NCI-H526 treated with DMSO at 0.1 percent for 48 hours (cell line): ENCODE measurements around the gene HBA1.
"Not testable (repeated sequence)": the region's sequence is repeated elsewhere in the genome, so short reads cannot be mapped to it uniquely, and the experiment has no call there.

Experiments used
- DNase-seq: peaks from one replicate; lab custom pipeline; 2025; lab: John Stamatoyannopoulos, UW

HBA1 gene

DNA sequence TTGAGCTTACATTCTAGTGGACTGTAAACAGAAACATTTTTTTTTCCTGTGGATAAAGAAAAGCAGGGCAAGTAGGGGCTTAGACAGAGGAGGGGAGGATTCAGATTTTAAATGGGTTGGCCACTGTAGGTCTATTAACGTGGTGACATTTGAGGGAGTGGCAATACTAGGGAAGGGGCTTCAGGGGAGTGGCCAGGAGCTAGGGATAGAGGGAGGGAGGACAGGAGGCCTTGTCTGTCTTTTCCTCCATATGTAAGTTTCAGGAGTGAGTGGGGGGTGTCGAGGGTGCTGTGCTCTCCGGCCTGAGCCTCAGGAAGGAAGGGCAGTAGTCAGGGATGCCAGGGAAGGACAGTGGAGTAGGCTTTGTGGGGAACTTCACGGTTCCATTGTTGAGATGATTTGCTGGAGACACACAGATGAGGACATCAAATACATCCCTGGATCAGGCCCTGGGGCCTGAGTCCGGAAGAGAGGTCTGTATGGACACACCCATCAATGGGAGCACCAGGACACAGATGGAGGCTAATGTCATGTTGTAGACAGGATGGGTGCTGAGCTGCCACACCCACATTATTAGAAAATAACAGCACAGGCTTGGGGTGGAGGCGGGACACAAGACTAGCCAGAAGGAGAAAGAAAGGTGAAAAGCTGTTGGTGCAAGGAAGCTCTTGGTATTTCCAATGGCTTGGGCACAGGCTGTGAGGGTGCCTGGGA, 17.2 kb upstream of the HBA1 start:
- DNase-seq = no peak

DNA sequence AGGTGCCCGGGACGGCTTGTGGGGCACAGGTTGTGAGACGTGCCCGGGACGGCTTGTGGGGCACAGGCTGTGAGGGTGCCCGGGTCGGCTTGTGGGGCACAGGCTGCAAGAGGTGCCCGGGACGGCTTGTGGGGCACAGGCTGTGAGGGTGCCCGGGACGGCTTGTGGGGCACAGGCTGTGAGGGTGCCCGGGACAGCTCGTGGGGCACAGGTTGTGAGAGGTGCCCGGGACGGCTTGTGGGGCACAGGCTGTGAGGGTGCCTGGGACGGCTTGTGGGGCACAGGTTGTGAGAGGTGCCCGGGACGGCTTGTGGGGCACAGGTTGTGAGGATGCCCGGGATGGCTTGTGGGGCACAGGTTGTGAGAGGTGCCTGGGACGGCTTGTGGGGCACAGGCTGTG, 16.2 kb upstream of the HBA1 start:
- DNase-seq = not testable (repeated sequence)

DNA sequence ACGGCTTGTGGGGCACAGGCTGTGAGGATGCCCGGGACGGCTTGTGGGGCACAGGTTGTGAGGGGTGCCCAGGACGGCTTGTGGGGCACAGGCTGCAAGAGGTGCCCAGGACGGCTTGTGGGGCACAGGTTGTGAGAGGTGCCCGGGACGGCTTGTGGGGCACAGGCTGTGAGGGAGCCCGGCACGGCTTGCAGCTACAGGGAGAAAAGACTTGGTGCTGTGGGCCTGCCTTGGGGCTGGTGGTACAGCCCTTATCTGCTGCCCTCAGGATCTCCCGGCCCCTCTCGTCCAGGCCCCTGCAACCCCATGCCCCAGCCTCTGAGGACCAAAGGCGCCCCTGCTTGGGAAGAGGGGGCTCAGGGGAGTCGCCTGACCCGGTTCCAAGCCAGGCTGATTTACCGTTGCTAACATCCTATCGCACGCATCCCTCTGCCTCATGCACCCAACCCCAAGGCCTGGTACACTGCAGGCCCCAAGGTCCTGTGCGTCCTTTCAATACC, 15.7 kb upstream of the HBA1 start:
- DNase-seq = no peak

DNA sequence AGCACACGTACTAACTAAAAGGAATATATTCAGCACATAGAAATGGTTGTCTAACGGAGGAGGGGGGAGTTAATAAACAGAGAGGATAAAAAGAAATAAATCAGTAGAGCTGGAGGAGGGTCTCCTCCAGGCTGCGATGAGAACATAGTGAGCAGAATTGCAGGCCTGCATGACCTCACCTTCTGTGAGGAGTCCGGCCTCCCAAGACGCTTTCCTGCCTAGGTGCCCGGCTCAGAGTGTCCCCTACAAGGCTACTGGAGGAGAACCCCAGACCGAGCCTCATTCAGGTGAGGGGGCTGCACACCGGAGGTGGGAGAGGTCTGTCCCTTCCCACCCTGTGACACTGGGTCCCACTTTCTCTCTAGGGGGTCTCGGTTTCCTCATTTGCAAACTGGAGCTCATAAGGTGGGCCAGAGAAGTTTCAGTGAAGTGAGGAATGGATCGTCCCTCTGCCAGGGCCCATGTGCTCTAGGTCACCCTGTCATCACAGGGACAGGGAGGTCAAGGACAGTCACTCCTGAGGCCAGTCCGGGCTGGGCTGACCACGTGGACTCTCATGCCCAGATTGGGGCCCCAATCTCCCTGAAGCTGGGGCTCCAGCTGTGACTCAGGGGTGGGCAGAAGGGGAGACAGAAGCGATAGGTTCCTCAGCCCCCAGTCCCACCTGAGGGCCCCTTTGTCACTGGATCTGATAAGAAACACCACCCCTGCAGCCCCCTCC, 14.0 kb upstream of the HBA1 start:
- no peak for DNase-seq

DNA sequence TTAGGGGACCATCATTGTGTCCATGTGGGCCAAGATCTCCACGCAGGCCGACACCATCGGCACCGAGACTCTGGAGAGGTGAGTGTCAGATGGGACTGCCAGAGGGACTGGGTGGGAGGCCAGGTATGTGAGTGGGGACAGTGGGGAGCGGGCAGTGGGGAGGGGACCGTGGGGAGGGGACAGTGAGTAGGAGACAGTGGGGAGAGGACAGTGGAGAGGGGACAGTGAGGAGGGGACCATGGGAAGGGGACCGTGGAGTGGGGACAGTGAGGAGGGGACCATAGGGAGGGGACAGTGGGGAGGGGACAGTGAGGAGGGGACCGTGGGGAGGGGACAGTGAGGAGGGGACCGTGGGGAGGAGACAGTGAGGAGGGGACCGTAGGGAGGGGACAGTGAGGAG, 13.3 kb upstream of the HBA1 start:
- DNase-seq = not testable (repeated sequence)

DNA sequence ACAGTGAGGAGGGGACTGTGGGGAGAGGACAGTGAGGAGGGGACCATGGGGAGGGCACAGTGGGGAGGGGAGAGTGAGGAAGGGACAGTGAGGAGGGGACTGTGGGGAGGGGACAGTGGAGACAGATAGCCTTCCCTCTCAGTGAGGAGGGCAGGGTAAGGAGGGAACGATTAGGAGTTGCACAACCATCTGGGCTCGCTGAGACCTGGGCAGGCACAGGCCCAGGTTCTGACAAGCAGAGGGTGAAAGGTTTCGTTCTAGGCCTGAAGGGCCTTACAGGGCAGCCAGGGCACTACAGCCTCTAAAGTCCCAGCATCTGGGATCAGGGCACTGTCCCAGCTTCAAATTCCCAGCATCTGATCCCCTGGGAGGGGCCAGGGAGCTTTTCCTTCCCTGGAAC, 12.8 kb upstream of the HBA1 start:
- not testable (repeated sequence) for DNase-seq

DNA sequence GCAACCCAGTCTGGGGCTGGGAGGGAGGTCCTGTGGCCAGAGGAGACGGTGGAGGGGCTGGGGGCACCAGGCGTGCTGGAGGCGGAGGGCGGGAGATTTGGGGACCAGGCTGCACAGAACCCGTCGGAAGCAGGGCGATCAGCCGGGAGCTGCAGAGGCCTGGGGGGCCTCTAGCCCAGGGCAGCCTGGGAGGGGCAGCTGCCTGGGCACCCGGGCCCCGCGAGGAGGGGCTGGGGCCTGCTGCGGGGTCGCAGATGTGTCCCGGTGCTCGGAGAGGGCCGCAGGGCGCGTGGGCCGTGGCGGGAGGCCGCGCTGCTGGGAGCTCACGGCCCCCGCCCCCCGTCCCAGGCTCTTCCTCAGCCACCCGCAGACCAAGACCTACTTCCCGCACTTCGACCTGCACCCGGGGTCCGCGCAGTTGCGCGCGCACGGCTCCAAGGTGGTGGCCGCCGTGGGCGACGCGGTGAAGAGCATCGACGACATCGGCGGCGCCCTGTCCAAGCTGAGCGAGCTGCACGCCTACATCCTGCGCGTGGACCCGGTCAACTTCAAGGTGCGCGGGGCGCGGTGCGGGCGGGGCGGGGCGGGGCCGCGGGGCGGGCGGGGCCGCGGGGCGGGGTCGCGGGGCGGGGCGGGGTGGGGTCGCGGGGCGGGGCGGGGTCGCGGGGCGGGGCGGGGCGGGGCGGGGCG, 12.2 kb upstream of the HBA1 start:
- DNase-seq = not testable (repeated sequence)

DNA sequence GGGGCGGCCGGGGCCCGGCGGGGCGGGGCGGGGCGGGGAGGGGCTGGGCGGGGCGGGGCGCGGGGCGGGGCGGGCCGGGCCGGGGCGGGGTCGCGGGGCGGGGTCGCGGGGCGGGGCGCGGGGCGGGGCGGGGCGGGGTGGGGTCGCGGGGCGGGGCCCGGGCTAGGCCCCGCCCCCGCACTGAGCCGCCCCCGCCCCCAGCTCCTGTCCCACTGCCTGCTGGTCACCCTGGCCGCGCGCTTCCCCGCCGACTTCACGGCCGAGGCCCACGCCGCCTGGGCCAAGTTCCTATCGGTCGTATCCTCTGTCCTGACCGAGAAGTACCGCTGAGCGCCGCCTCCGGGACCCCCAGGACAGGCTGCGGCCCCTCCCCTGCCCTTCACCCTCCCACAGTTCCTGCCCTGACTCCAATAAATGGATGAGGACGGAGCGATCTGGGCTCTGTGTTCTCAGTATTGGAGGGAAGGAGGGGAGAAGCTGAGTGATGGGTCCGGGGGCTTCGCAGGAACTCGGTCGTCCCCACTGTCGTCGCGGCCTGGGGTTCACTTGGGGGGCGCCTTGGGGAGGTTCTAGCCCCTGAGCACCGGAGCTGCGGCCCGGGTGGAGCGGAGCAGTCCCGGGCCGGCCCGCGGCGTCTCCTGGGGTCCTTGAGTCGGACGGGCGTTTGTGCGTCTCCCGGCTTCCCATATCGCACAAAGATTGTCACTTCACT, 11.5 kb upstream of the HBA1 start:
- no peak for DNase-seq

DNA sequence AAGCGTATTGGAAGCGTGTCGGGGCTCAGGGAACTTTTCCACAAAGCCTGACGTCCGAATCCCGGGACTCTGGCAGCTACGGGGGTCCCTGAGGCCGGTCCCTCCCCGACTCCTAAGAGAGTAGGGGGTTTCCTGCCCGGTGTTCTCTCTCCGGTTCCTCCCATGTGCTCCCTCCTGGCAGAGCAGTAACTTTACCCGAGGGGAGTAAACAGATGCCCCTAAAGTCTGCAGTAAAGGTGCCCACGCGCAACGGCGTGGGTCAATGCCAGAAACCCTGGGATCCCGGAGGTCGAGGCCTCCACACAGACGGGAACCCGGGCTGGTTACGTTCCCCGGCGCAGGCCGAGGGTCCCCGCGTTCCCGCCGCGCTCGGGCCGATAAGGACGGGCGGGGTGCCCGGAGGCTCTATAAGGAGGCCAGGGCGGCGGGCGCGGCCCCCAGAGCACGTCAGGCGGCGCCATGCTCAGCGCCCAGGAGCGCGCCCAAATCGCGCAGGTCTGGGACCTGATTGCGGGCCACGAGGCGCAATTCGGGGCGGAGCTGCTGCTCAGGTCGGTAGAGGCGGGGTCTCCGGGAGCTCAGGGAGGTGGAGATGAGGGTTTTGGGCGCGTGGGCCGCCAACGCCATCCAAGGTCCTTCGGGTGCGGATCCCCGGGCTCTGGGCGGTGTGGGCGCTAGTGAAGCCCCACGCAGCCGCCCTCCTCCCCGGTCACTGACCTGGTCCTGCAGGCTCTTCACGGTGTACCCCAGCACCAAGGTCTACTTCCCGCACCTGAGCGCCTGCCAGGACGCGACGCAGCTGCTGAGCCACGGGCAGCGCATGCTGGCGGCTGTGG, 10.7 kb upstream of the HBA1 start, which contains the start of gene HBM:
Gene HBM, plus strand, starts transcription at position 440 of the 836 bp plus-strand sequence. Its CDS starts 20 bp downstream, at position 460.
- DNase-seq = no peak

DNA sequence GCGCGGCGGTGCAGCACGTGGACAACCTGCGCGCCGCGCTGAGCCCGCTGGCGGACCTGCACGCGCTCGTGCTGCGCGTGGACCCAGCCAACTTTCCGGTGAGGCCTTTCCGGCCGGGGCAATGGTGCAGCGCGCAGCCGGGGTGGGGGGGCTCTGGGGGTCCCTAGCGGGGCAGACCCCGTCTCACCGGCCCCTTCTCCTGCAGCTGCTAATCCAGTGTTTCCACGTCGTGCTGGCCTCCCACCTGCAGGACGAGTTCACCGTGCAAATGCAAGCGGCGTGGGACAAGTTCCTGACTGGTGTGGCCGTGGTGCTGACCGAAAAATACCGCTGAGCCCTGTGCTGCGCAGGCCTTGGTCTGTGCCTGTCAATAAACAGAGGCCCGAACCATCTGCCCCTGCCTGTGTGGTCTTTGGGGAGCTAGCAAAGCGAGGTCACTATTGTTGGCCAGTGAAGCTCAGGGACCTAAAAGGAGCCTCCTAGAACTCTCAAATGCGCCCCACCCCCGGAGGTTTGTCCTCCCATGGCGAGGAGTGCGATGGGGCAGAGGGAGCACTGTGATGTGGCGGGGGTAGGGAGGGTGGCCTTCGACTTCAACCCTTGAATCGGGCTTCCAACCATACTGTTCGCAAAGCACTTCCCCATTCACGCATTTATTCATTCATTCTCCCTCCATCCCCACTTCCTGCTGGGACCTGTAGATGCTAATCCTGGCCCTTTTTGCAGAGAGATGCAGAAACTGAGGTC, 9.9 kb upstream of the HBA1 start:
- no peak for DNase-seq

DNA sequence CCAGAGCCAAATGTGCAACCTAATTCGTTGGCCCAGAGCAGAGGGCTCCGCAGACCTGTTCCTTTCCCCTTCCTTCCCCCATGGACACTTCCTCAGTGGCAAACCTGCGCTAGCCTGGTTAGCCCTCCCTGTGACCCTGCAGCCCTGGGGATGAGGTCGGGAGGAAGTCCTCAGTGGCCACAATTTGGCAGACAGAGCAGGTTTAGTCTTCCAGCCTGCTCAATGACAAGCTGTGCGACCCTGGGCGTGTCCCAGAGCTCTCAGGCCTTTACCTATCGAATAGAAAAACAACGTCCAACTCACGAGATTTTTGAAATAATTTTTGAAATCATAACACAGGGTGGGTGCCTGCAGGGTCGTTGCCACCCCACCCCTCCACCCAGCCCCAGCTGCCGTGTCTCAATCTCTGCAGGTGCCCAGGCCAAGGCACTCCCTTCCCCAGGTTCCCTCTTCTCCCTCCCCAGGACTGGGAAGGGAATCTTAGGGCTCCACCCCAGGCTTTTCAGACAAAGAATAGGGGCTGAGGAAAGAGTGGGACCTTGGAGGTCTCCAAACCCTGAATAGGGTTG, 9.3 kb upstream of the HBA1 start:
- DNase-seq = no peak

DNA sequence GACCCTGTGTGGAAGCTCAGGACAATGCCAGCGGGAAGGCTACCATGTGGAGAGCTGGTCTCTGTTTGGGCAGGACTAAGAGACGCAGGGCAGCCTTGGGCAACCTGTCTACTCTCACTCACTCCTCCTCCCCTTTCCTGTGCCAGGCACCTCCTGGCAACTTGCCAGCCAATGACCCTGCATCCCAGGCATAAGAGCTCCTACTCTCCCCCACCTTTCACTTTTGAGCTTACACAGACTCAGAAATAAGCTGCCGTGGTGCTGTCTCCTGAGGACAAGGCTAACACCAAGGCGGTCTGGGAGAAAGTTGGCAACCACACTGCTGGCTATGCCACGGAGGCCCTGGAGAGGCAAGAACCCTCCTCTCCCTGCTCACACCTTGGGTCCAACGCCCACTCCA, 8.1 kb upstream of the HBA1 start:
- DNase-seq = no peak

DNA sequence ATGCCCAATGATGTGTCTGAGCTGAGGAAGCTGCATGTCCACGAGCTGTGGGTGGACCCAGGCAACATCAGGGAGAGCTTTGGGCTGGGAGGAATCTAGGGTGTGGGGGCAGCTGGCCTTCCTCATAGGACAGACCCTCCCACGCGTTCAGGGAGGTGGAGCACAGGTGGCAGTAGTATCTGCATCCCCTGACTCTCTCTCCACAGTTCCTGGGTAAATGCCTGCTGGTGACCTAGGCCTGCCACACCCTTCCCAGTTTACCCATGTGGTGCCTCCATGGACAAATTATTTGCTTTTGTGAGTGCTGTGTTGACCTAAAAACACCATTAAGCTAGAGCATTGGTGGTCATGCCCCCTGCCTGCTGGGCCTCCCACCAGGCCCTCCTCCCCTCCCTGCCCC, 7.5 kb upstream of the HBA1 start:
- DNase-seq = no peak

DNA sequence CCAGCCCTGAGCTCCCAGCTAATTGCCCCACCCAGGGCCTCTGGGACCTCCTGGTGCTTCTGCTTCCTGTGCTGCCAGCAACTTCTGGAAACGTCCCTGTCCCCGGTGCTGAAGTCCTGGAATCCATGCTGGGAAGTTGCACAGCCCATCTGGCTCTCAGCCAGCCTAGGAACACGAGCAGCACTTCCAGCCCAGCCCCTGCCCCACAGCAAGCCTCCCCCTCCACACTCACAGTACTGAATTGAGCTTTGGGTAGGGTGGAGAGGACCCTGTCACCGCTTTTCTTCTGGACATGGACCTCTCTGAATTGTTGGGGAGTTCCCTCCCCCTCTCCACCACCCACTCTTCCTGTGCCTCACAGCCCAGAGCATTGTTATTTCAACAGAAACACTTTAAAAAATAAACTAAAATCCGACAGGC, 6.4 kb upstream of the HBA1 start:
- DNase-seq = not testable (repeated sequence)

DNA sequence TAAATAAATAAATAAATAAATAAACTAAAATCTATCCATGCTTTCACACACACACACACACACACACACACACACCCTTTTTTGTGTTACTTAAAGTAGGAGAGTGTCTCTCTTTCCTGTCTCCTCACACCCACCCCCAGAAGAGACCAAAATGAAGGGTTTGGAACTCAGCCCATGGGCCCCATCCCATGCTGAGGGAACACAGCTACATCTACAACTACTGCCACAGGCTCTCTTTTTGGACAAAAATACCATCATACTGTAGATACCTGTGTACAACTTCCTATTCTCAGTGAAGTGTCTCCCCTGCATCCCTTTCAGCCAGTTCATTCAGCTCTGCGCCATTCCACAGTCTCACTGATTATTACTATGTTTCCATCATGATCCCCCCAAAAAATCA, 5.7 kb upstream of the HBA1 start:
- no peak for DNase-seq

DNA sequence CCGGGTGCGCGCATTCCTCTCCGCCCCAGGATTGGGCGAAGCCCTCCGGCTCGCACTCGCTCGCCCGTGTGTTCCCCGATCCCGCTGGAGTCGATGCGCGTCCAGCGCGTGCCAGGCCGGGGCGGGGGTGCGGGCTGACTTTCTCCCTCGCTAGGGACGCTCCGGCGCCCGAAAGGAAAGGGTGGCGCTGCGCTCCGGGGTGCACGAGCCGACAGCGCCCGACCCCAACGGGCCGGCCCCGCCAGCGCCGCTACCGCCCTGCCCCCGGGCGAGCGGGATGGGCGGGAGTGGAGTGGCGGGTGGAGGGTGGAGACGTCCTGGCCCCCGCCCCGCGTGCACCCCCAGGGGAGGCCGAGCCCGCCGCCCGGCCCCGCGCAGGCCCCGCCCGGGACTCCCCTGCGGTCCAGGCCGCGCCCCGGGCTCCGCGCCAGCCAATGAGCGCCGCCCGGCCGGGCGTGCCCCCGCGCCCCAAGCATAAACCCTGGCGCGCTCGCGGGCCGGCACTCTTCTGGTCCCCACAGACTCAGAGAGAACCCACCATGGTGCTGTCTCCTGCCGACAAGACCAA, 4.0 kb upstream of the HBA1 start, which contains the start of gene HBA2:
Gene HBA2, plus strand, starts transcription at position 503 of the 568 bp plus-strand sequence. Its CDS starts 37 bp downstream, at position 540.
- not testable (repeated sequence) for DNase-seq

DNA sequence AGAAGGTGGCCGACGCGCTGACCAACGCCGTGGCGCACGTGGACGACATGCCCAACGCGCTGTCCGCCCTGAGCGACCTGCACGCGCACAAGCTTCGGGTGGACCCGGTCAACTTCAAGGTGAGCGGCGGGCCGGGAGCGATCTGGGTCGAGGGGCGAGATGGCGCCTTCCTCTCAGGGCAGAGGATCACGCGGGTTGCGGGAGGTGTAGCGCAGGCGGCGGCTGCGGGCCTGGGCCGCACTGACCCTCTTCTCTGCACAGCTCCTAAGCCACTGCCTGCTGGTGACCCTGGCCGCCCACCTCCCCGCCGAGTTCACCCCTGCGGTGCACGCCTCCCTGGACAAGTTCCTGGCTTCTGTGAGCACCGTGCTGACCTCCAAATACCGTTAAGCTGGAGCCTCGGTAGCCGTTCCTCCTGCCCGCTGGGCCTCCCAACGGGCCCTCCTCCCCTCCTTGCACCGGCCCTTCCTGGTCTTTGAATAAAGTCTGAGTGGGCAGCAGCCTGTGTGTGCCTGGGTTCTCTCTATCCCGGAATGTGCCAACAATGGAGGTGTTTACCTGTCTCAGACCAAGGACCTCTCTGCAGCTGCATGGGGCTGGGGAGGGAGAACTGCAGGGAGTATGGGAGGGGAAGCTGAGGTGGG, 3.1 kb upstream of the HBA1 start:
- not testable (repeated sequence) for DNase-seq

DNA sequence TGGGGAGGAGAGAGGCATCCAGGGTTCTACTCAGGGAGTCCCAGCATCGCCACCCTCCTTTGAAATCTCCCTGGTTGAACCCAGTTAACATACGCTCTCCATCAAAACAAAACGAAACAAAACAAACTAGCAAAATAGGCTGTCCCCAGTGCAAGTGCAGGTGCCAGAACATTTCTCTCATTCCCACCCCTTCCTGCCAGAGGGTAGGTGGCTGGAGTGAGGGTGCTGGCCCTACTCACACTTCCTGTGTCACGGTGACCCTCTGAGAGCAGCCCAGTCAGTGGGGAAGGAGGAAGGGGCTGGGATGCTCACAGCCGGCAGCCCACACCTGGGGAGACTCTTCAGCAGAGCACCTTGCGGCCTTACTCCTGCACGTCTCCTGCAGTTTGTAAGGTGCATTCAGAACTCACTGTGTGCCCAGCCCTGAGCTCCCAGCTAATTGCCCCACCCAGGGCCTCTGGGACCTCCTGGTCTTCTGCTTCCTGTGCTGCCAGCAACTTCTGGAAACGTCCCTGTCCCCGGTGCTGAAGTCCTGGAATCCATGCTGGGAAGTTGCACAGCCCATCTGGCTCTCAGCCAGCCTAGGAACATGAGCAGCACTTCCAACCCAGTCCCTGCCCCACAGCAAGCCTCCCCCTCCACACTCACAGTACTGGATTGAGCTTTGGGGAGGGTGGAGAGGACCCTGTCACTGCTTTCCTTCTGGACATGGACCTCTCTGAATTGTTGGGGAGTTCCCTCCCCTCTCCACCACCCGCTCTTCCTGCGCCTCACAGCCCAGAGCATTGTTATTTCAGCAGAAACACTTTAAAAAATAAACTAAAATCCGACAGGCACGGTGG, 2.3 kb upstream of the HBA1 start:
- DNase-seq = not testable (repeated sequence)
